Measurements from ENCODE around the gene SORCS3. TPM values are rescaled to one million over a fixed set of nuclear protein-coding genes. Genes with fewer than 3 reads are reported as not detected.

Gene SORCS3
- total RNA-seq, 2 donors from 2014 or later, result 4.3 TPM; not detected in 1

GRCh38 chr10:104678658-104679057, 37.6 kb downstream of the SORCS3 start:
- no peaks in the 10 kb centered on the region for H3K4me1 ChIP-seq (replicated peaks)

GRCh38 chr10:104680467-104681401, 39.6 kb downstream of the SORCS3 start:
- Histone ChIP-seq H3K36me3 (no peaks in the 10 kb centered on the region), H3K27me3 (replicated peaks; ENCODE audit: insufficient read depth) (no peaks in the 10 kb centered on the region), H3K27ac (no peak overlapping the region), H3K4me1 (replicated peaks) (no peaks in the 10 kb centered on the region), H3K9me3 (no peaks in the 10 kb centered on the region), H3K4me3 (no peak overlapping the region)
- no peak for TF ChIP-seq POLR2AphosphoS5 (IDR thresholded peaks at IDR 0.05)
- TF ChIP-seq POLR2A (IDR thresholded peaks at IDR 0.05), result no peak
- TF ChIP-seq CTCF (IDR thresholded peaks at IDR 0.05), result no peak
- DNase-seq (ENCODE audit: low spot score), result no peak
- WGBS, result 19% methylated on average over 34 of the region's 35 CpGs
- intact Hi-C loops (cut with DNase I), result no loop called here

More at GRCh38 chr10:104678658-104679057, 37.6 kb downstream of the SORCS3 start:
- H3K36me3 ChIP-seq, result no peaks in the 10 kb centered on the region
- DNase-seq (ENCODE audit: low spot score), result no peak
- no peaks in the 10 kb centered on the region for H3K9me3 ChIP-seq
- H3K4me3 ChIP-seq, result no peak overlapping the region
- TF ChIP-seq POLR2AphosphoS5 (IDR thresholded peaks at IDR 0.05) (no peak), CTCF (IDR thresholded peaks at IDR 0.05) (no peak), POLR2A (IDR thresholded peaks at IDR 0.05) (no peak)
- no peak overlapping the region for H3K27ac ChIP-seq
- intact Hi-C loops (cut with DNase I), result no loop called here
- H3K27me3 ChIP-seq (replicated peaks; ENCODE audit: insufficient read depth), result no peaks in the 10 kb centered on the region

- intact Hi-C loops (cut with DNase I), result no loop called here
- DNase-seq (ENCODE audit: low spot score), result no peak
- Histone ChIP-seq H3K36me3 (no peaks in the 10 kb centered on the region), H3K27me3 (replicated peaks; ENCODE audit: insufficient read depth) (no peaks in the 10 kb centered on the region), H3K9me3 (no peaks in the 10 kb centered on the region), H3K4me1 (replicated peaks) (no peaks in the 10 kb centered on the region), H3K27ac (no peak overlapping the region), H3K4me3 (no peak overlapping the region)
- TF ChIP-seq POLR2A (IDR thresholded peaks at IDR 0.05) (no peak), POLR2AphosphoS5 (IDR thresholded peaks at IDR 0.05) (no peak), CTCF (IDR thresholded peaks at IDR 0.05) (no peak)
- WGBS, result 78% methylated on average over 2 of the region's 2 CpGs
Measured at GRCh38 chr10:104681485-104681884, 40.4 kb downstream of the SORCS3 start.

GRCh38 chr10:104683567-104683966, 42.5 kb downstream of the SORCS3 start:
- DNase-seq (ENCODE audit: low spot score), result no peak
- H3K4me1 ChIP-seq (replicated peaks), result no peaks in the 10 kb centered on the region
- 91% methylated on average over 1 of the region's 1 CpG for WGBS
- peaks cover 3% of the 10 kb centered on the region for H3K27me3 ChIP-seq (replicated peaks; ENCODE audit: insufficient read depth)
- no peak for TF ChIP-seq POLR2AphosphoS5 (IDR thresholded peaks at IDR 0.05)
- TF ChIP-seq POLR2A (IDR thresholded peaks at IDR 0.05), result no peak
- TF ChIP-seq CTCF (IDR thresholded peaks at IDR 0.05), result no peak
- H3K27ac ChIP-seq, result no peak overlapping the region
- H3K36me3 ChIP-seq, result no peaks in the 10 kb centered on the region
- H3K9me3 ChIP-seq, result no peaks in the 10 kb centered on the region
- intact Hi-C loops (cut with DNase I), result no loop called here
- H3K4me3 ChIP-seq, result no peak overlapping the region

- no peak overlapping the region for H3K4me3 ChIP-seq
- 88% methylated on average over 1 of the region's 1 CpG for WGBS
- no peak for DNase-seq (ENCODE audit: low spot score)
- no peak overlapping the region for H3K27ac ChIP-seq
- no peaks in the 10 kb centered on the region for H3K4me1 ChIP-seq (replicated peaks)
- peaks cover 3% of the 10 kb centered on the region for H3K27me3 ChIP-seq (replicated peaks; ENCODE audit: insufficient read depth)
- no peaks in the 10 kb centered on the region for H3K9me3 ChIP-seq
- TF ChIP-seq POLR2A (IDR thresholded peaks at IDR 0.05) (no peak), POLR2AphosphoS5 (IDR thresholded peaks at IDR 0.05) (no peak), CTCF (IDR thresholded peaks at IDR 0.05) (no peak)
- intact Hi-C loops (cut with DNase I), result no loop called here
- H3K36me3 ChIP-seq, result no peaks in the 10 kb centered on the region
Measured at GRCh38 chr10:104686829-104687228, 45.7 kb downstream of the SORCS3 start.
